ENCODE results near the gene ATP9B. TPM values are rescaled to one million over a fixed set of nuclear protein-coding genes. Genes with fewer than 3 reads are reported as not detected.
A peak's percentile ranks its signal among the peaks of the same experiment; 100 is the strongest.

The ATP9B gene
- total RNA-seq, 2 donors from 2014 or later: 29.1 to 38.1 TPM

GRCh38 chr18:79377187-79377891 lies 308.1 kb downstream of the ATP9B start:
- Mint-ChIP-seq H3K27ac (no peak overlapping the region), H3K36me3 (ENCODE audit: low read depth) (peaks cover 16% of the 10 kb centered on the region)
- DNase-seq: no peak

DNA sequence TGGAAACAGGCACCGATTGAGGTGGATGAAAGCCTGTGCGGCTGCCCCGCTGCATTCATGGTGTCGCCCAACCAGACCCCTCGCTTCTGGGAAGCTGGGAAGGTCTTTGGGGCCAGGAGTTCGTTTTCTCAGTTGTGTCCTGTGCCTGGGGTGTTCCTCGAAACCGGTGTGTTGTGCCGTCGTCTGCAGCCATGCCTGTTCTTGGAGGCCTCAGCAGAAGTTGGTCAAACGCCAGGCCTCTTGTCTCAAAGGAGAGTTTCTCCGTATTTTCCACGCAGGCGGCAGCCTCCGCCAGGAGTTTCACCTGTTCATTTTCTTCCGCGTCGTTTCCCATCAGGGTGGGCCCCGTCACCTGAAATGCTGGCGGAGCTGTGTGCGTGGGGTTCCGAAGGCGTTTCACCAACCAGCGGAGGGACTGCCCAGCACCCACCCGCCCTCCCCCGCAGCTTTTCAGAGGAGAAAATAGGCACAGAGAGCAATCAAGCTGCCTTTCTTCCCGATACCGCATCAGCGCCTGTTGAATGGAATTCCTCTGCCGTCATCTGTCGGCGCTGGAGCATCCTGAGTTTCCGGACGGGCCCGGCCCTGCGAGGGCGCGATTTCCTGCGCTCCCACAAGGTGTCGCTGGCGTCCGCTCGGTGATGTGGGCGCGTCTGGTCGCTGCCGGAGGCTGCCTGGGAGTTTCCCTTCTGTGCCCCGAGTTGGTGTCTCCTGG lies 309.5 kb downstream of the ATP9B start:
- Histone ChIP-seq H3K27ac (ENCODE audit: low read depth, low read length) (no peak overlapping the region), H3K4me1 (ENCODE audit: control insufficient read depth, insufficient read depth, low read length) (no peaks in the 10 kb centered on the region), H3K36me3 (ENCODE audit: control insufficient read depth, insufficient read depth, low read length) (no peaks in the 10 kb centered on the region), H3K27me3 (ENCODE audit: control insufficient read depth, insufficient read depth, low read length, poor library complexity, severe bottlenecking) (no peaks in the 10 kb centered on the region), H3K4me3 (ENCODE audit: low read length) (no peak overlapping the region), H3K9ac (ENCODE audit: extremely low read depth, low read length, poor library complexity, severe bottlenecking) (no peak overlapping the region), H3K9me3 (ENCODE audit: control insufficient read depth, low read length) (no peaks in the 10 kb centered on the region)
- Mint-ChIP-seq H3K9me3 (no peaks in the 10 kb centered on the region), H3K4me3 (peak overlapping the region; percentile 10), H3K27me3 (ENCODE audit: insufficient read depth) (no peaks in the 10 kb centered on the region), H3K4me1 (peaks cover 3% of the 10 kb centered on the region), H3K36me3 (ENCODE audit: low read depth) (peaks cover 16% of the 10 kb centered on the region), H3K27ac (peak overlapping the region; percentile 92)
- TF ChIP-seq, protein P1, sequence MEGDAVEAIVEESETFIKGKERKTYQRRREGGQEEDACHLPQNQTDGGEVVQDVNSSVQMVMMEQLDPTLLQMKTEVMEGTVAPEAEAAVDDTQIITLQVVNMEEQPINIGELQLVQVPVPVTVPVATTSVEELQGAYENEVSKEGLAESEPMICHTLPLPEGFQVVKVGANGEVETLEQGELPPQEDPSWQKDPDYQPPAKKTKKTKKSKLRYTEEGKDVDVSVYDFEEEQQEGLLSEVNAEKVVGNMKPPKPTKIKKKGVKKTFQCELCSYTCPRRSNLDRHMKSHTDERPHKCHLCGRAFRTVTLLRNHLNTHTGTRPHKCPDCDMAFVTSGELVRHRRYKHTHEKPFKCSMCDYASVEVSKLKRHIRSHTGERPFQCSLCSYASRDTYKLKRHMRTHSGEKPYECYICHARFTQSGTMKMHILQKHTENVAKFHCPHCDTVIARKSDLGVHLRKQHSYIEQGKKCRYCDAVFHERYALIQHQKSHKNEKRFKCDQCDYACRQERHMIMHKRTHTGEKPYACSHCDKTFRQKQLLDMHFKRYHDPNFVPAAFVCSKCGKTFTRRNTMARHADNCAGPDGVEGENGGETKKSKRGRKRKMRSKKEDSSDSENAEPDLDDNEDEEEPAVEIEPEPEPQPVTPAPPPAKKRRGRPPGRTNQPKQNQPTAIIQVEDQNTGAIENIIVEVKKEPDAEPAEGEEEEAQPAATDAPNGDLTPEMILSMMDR (conservative IDR thresholded peaks at IDR 0.05): peak; percentile 95
- peak; percentile 98 for DNase-seq
- 47 to 59% methylated on average over 36 to 48 of the region's 48 CpGs for whole genome bisulfite sequencing, 2 experiments (ENCODE audit: insufficient coverage in 1 of 2, insufficient read length in 1 of 2)

More at GRCh38 chr18:79377187-79377891, 308.1 kb downstream of the ATP9B start:
- H3K4me1 Mint-ChIP-seq: peaks cover 3% of the 10 kb centered on the region
- H3K27me3 ChIP-seq (ENCODE audit: control insufficient read depth, insufficient read depth, low read length, poor library complexity, severe bottlenecking): no peaks in the 10 kb centered on the region
- no peak overlapping the region for H3K4me3 Mint-ChIP-seq
- TF ChIP-seq, protein P1 (conservative IDR thresholded peaks at IDR 0.05): no peak
- H3K4me1 ChIP-seq (ENCODE audit: control insufficient read depth, insufficient read depth, low read length): no peaks in the 10 kb centered on the region
- no peaks in the 10 kb centered on the region for H3K9me3 ChIP-seq (ENCODE audit: control insufficient read depth, low read length)
- no peaks in the 10 kb centered on the region for H3K27me3 Mint-ChIP-seq (ENCODE audit: insufficient read depth)
- 85 to 96% methylated on average over 10 to 19 of the region's 19 CpGs for WGBS, 2 experiments (ENCODE audit: insufficient coverage in 1 of 2, insufficient read length in 1 of 2)
- no peak overlapping the region for H3K9ac ChIP-seq (ENCODE audit: extremely low read depth, low read length, poor library complexity, severe bottlenecking)
- H3K36me3 ChIP-seq (ENCODE audit: control insufficient read depth, insufficient read depth, low read length): no peaks in the 10 kb centered on the region
- no peak overlapping the region for H3K4me3 ChIP-seq (ENCODE audit: low read length)
- no peaks in the 10 kb centered on the region for H3K9me3 Mint-ChIP-seq
- no peak overlapping the region for H3K27ac ChIP-seq (ENCODE audit: low read depth, low read length)

DNA sequence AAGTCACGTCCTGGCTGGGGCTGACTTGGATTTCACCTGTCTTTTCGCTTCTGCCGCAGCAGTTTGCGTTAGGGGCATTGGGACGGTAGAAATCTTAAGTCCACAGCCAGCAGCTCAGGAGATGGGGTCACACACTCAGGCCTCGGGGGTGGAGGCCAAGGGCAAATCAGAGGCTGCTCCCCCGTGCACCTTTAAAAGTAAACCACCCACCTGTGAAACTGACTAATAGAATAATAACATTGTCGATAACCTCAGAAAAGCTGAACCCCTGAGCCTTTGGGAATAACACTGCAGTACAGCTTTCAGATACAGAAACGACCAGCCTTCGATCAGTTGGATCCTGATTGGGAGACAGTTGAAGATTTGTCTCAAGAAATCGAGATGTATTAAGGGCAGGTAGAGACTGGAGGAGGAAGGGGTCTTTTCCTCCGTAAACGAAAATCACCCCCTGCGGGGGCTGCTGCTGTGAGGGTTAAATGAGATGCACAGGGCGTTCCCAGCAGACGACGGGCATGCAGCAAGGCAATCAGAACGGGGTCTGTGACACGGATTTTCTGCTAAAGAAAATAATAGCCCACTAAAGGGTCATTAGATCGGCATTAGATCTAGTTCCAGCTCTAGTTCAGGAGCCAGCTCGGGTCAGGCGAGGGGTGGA lies 310.2 kb downstream of the ATP9B start:
- Mint-ChIP-seq H3K27me3 (ENCODE audit: insufficient read depth) (no peaks in the 10 kb centered on the region), H3K27ac (peak overlapping the region; percentile 92), H3K4me3 (no peak overlapping the region), H3K36me3 (ENCODE audit: low read depth) (peaks cover 12% of the 10 kb centered on the region), H3K9me3 (no peaks in the 10 kb centered on the region), H3K4me1 (peaks cover 3% of the 10 kb centered on the region)
- Histone ChIP-seq H3K36me3 (ENCODE audit: control insufficient read depth, insufficient read depth, low read length) (no peaks in the 10 kb centered on the region), H3K27me3 (ENCODE audit: control insufficient read depth, insufficient read depth, low read length, poor library complexity, severe bottlenecking) (no peaks in the 10 kb centered on the region), H3K4me3 (ENCODE audit: low read length) (no peak overlapping the region), H3K4me1 (ENCODE audit: control insufficient read depth, insufficient read depth, low read length) (no peaks in the 10 kb centered on the region), H3K9ac (ENCODE audit: extremely low read depth, low read length, poor library complexity, severe bottlenecking) (no peak overlapping the region), H3K27ac (ENCODE audit: low read depth, low read length) (no peak overlapping the region), H3K9me3 (ENCODE audit: control insufficient read depth, low read length) (no peaks in the 10 kb centered on the region)
- whole genome bisulfite sequencing, 2 experiments (ENCODE audit: insufficient coverage in 1 of 2, insufficient read length in 1 of 2): 69 to 74% methylated on average over 17 to 22 of the region's 22 CpGs
- DNase-seq: peak; percentile 46
- TF ChIP-seq, protein P1 (conservative IDR thresholded peaks at IDR 0.05): no peak

All from endodermal cell (in vitro differentiated cells).